Esophagus muscularis mucosa (tissue), 4 donors: Measurements from ENCODE around the gene OR5T2. TPM values are rescaled to one million over a fixed set of nuclear protein-coding genes. Genes with fewer than 3 reads are reported as not detected.
"Not testable (repeated sequence)": the region's sequence is repeated elsewhere in the genome, so short reads cannot be mapped to it uniquely, and the experiment has no call there.

Experiments used
- DNase-seq: peaks from one replicate; pipeline ENCODE4 v3.0.0-alpha.2; 2017; ENCODE audit errors: extremely low spot score
- H3K27ac ChIP-seq, 4 donors: fragments of 200-600 bp; sonication (generic); replicated peaks in 1 of 4; 1 replicate in 3 of 4; 2 replicates in 1 of 4; pipeline ENCODE4 v1.5.1; 2016 to 2019; ENCODE audit warnings: mild to moderate bottlenecking in 1 of 4
- H3K27me3 ChIP-seq, 4 donors: fragments of 200-600 bp; sonication (generic); one replicate each; pipeline versions ENCODE4 v1.5.1 to v1.6.0; 2016 to 2019
- H3K36me3 ChIP-seq, 4 donors: fragments of 200-600 bp; sonication (generic); one replicate each; pipeline ENCODE4 v1.5.1; 2016 to 2019
- H3K4me1 ChIP-seq, 4 donors: fragments of 200-600 bp; sonication (generic); one replicate each; pipeline ENCODE4 v1.5.1; 2016 to 2019
- H3K4me3 ChIP-seq, 4 donors: fragments of 200-600 bp; sonication (generic); 1 replicate in 2 of 4; 2 replicates in 2 of 4; pipeline ENCODE4 v1.5.1; 2016 to 2019; ENCODE audit warnings: mild to moderate bottlenecking in 4 of 4, moderate library complexity in 1 of 4
- H3K9me3 ChIP-seq, 4 donors: fragments of 200-600 bp; sonication (generic); 1 replicate in 3 of 4; 2 replicates in 1 of 4; pipeline ENCODE4 v1.5.1; 2016 to 2019
- EP300 ChIP-seq: sonication (generic); formaldehyde crosslinking; IDR thresholded peaks from one replicate; pipeline ENCODE4 v1.6.1; 2017; ENCODE audit warnings: antibody characterized with exemption
- POLR2A ChIP-seq: fragments of 450-650 bp; IDR thresholded peaks from one replicate; pipeline ENCODE4 v1.6.1; 2017; ENCODE audit warnings: antibody characterized with exemption, moderate library complexity, mild to moderate bottlenecking, low read depth
- POLR2AphosphoS5 ChIP-seq, 2 donors: sonication (generic); formaldehyde crosslinking; IDR thresholded peaks; one replicate each; pipeline ENCODE4 v1.6.1; 2017; ENCODE audit warnings: antibody characterized with exemption in 2 of 2
- WGBS: methylation state at CpG from one replicate; pipeline ENCODE4 v1.1.5; 2018; 5-methylcytosine and 5-hydroxymethylcytosine counted together
- intact Hi-C: fragments of 100-400 bp; cut with DNase I; formaldehyde crosslinking; loops from one replicate; pipeline ENCODE4 v1.15.1; 2023
- total RNA-seq, 4 donors: library from RNA; depleted of rRNA; stranded (reverse); fragments of >200 nt; gene quantifications; one replicate each; pipeline versions ENCODE4 v1.1.0 to v1.2.1, GENCODE V29; 2016
- TF ChIP-seq, protein P1 (sequence below), 3 experiments: fragments of 200-600 bp in 2 of 3; fragments of 450-650 bp in 1 of 3; sonication (generic) in 2 of 3; IDR thresholded peaks; one replicate each; pipeline ENCODE4 v1.5.1; 2017 to 2019; ENCODE audit warnings: antibody characterized with exemption in 3 of 3, mild to moderate bottlenecking in 2 of 3, moderate library complexity in 1 of 3

OR5T2 gene
- not detected for total RNA-seq

DNA sequence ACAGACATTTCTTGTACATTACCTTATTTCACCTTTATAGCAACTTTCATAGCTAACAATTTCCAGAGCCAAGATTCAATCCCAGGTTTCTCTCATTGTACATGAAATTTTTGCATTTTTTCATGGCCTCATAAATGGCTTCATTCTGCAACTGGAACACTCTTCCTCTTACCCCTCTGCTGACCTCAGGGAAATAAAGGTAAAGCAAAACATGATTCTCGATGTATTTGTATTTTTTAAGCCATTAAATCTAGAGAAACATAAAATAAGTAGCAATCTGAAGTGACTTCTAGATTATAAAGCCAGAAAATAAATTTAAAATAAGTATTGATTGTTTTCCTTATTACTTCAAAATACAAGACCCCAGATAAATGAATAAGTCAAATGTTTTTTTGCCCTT lies at the start of gene OR5T2:
Gene OR5T2, minus strand, starts transcription at position 101 of the 400 bp plus-strand sequence. CDS start 1,193 bp downstream, outside the sequence.
- Histone ChIP-seq H3K4me3 (no peak within 1 kb of the TSS), H3K27me3 (no peaks in the 10 kb centered on the region), H3K36me3 (no peaks in the 10 kb centered on the region), H3K9me3 (no peaks in the 10 kb centered on the region), H3K27ac (no peak within 1 kb of the TSS), H3K4me1 (no peaks in the 10 kb centered on the region)
- DNase-seq, result no peak
- TF ChIP-seq POLR2AphosphoS5 (IDR thresholded peaks at IDR 0.05) (no peak), POLR2A (no peak), EP300 (no peak)
- TF ChIP-seq, protein P1, sequence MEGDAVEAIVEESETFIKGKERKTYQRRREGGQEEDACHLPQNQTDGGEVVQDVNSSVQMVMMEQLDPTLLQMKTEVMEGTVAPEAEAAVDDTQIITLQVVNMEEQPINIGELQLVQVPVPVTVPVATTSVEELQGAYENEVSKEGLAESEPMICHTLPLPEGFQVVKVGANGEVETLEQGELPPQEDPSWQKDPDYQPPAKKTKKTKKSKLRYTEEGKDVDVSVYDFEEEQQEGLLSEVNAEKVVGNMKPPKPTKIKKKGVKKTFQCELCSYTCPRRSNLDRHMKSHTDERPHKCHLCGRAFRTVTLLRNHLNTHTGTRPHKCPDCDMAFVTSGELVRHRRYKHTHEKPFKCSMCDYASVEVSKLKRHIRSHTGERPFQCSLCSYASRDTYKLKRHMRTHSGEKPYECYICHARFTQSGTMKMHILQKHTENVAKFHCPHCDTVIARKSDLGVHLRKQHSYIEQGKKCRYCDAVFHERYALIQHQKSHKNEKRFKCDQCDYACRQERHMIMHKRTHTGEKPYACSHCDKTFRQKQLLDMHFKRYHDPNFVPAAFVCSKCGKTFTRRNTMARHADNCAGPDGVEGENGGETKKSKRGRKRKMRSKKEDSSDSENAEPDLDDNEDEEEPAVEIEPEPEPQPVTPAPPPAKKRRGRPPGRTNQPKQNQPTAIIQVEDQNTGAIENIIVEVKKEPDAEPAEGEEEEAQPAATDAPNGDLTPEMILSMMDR (IDR thresholded peaks at IDR 0.05), result no peak
- intact Hi-C loops, result no loop called here
- WGBS, result 66% methylated on average over 1 of the region's 1 CpG

DNA sequence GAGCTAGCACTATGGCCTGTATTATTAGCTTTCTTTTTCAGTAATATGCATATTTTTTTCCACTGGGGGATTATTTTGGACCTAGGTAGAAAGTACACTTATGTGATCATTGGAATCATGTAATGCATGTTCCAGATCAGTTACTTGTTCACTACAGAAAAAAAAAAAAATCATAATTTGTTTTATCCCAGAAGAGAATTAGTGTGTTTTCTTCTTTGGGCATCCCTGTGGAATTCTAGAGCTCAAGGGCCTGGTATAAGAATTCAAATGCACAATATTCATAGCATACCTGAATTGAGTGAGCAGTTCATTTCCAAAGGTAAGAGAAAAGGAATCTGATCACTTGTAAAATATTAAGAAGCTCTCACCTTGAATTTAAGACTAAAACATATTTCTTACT lies 39.8 kb upstream of the OR5T2 start, which contains the start of gene OR5T1:
Gene OR5T1, plus strand, starts transcription at position 301 of the 400 bp plus-strand sequence. CDS start 1,485 bp downstream, outside the sequence.
- Histone ChIP-seq H3K4me1 (no peaks in the 10 kb centered on the region), H3K27ac (no peak within 1 kb of the TSS), H3K27me3 (no peaks in the 10 kb centered on the region), H3K36me3 (no peaks in the 10 kb centered on the region), H3K4me3 (no peak within 1 kb of the TSS), H3K9me3 (no peaks in the 10 kb centered on the region)
- intact Hi-C loops, result no loop called here
- no peak for TF ChIP-seq POLR2A
- no peak for TF ChIP-seq POLR2AphosphoS5 (IDR thresholded peaks at IDR 0.05)
- TF ChIP-seq, protein P1 (IDR thresholded peaks at IDR 0.05), result no peak
- TF ChIP-seq EP300, result no peak
- DNase-seq, result no peak

DNA sequence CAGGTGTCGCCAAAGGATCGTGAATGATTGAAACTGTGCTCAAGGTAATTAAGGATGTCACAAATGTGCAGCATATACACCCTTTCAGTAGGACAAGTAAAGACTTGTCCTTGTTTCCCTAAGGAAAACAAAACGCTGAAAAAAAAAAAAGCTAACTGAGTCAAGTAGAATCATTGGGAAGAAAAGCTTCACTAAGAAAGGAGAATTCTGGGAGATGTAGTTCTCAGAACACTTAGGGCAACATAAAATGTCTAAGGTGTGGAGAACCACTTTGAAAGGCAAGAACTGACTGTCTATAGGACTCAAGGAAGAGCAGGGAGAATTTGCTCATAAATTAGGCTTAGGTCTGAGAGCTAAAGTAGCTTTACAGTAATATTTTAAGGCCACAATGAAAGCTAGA lies 37.0 kb upstream of the OR5T2 start:
- WGBS, result 68% methylated on average over 3 of the region's 3 CpGs
- no peaks in the 10 kb centered on the region for H3K27me3 ChIP-seq
- no peaks in the 10 kb centered on the region for H3K36me3 ChIP-seq
- no peaks in the 10 kb centered on the region for H3K4me1 ChIP-seq
- TF ChIP-seq POLR2A, result no peak
- TF ChIP-seq, protein P1 (IDR thresholded peaks at IDR 0.05), result no peak
- TF ChIP-seq POLR2AphosphoS5 (IDR thresholded peaks at IDR 0.05), result no peak
- no peak for TF ChIP-seq EP300
- no peak for DNase-seq
- intact Hi-C loops, result no loop called here
- H3K27ac ChIP-seq, result no peak overlapping the region
- no peak overlapping the region for H3K4me3 ChIP-seq
- peaks cover 0 to 5% (median 3%) of the 10 kb centered on the region in 4 donors for H3K9me3 ChIP-seq

DNA sequence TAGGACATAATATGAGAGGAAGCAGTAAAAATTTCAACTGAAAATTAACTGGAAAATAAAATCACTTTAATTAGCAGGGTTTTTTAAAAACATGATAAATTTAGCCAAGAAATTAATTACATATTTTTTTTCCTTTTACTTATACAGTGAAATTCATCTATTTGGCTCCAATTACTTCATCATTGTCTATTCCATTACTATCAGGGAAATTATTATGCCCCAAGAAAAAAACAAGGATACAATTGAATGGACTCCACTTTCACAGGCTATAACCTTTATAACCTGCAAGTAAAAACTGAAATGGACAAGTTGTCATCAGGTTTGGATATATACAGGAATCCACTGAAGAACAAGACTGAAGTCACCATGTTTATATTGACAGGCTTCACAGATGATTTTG lies 17.9 kb upstream of the OR5T2 start, which contains the start of gene OR5T3:
Gene OR5T3, plus strand, starts transcription at position 301 of the 400 bp plus-strand sequence. Its CDS starts 0 bp downstream, at position 301.
- intact Hi-C loops, result no loop called here
- TF ChIP-seq EP300 (no peak), POLR2AphosphoS5 (IDR thresholded peaks at IDR 0.05) (no peak)
- H3K27ac ChIP-seq, result no peak within 1 kb of the TSS
- no peaks in the 10 kb centered on the region for H3K4me1 ChIP-seq
- no peaks in the 10 kb centered on the region for H3K27me3 ChIP-seq
- H3K9me3 ChIP-seq, result no peaks in the 10 kb centered on the region
- no peak within 1 kb of the TSS for H3K4me3 ChIP-seq
- DNase-seq, result no peak
- no peaks in the 10 kb centered on the region for H3K36me3 ChIP-seq

DNA sequence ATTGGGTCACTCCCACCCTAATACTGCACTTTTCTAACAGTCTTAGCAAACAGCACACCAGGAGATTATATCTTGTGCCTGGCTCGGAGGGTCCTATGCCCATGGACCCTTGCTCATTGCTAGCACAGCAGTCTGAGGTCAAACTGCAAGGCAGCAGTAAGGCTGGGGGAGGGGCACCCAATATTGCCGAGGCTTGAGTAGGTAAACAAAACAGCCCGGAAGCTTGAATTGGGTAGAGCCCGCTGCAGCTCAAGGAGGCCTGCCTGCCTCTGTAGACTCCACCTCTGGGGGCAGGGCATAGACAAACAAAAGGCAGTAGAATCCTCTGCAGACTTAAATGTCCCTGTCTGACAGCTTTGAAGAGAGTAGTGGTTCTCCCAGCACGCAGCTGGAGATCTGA lies 14.3 kb downstream of the OR5T2 start:
- WGBS, result 59% methylated on average over 4 of the region's 5 CpGs
- H3K4me3 ChIP-seq, intact Hi-C loops: not testable (repeated sequence)

DNA sequence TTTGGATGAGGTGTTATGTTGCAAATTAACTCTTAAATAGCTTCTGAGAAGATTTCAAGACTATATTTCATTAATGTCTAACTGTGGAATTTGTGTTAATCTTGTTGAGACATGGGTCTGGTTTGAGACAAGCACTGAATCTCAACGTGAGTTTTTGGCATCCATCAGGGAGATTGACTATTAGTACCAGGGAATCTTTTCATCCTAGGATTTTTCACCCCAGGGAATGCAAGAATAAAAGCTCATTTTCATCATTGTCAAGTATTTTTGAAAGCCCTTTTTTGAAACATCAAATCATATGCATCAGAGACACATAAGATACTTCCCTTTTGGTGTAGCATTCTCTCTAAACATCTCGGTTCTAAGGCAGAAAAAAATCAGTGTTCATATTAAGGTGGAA lies 19.5 kb downstream of the OR5T2 start:
- no peaks in the 10 kb centered on the region for H3K27me3 ChIP-seq
- peaks cover 0 to 13% (median 9%) of the 10 kb centered on the region in 4 donors for H3K9me3 ChIP-seq
- H3K4me3 ChIP-seq, result no peak overlapping the region
- TF ChIP-seq POLR2A (no peak), POLR2AphosphoS5 (IDR thresholded peaks at IDR 0.05) (no peak), EP300 (no peak)
- TF ChIP-seq, protein P1 (IDR thresholded peaks at IDR 0.05), result no peak
- DNase-seq, result no peak
- no peaks in the 10 kb centered on the region for H3K4me1 ChIP-seq
- intact Hi-C loops, result no loop called here
- no peak overlapping the region for H3K27ac ChIP-seq
- no peaks in the 10 kb centered on the region for H3K36me3 ChIP-seq
- 72% methylated on average over 2 of the region's 2 CpGs for WGBS

More for the DNA sequence above, 14.3 kb downstream of the OR5T2 start:
- H3K4me1 ChIP-seq, H3K36me3 ChIP-seq, DNase-seq, H3K27ac ChIP-seq, H3K27me3 ChIP-seq: not testable (repeated sequence)
- peaks cover 0 to 13% (median 9%) of the 10 kb centered on the region in 4 donors for H3K9me3 ChIP-seq
